ENCODE results near the gene ABCA10.
"Not testable (repeated sequence)": the region's sequence is repeated elsewhere in the genome, so short reads cannot be mapped to it uniquely, and the experiment has no call there.

The ABCA10 gene

GRCh38 chr17:69230939-69231338, 2.3 kb upstream of the ABCA10 start:
- no peak for DNase-seq (ENCODE audit: low read depth in 2 of 2)

GRCh38 chr17:69228018-69228417, 606 bp downstream of the ABCA10 start:
- no peak for DNase-seq (ENCODE audit: low read depth in 2 of 2)

GRCh38 chr17:69227541-69227940, 1.1 kb downstream of the ABCA10 start:
- DNase-seq (ENCODE audit: low read depth in 2 of 2), result no peak

- DNase-seq (ENCODE audit: low read depth in 2 of 2), result no peak
These were observed 4.8 kb downstream of the ABCA10 start for GRCh38 chr17:69223809-69224208.

DNA sequence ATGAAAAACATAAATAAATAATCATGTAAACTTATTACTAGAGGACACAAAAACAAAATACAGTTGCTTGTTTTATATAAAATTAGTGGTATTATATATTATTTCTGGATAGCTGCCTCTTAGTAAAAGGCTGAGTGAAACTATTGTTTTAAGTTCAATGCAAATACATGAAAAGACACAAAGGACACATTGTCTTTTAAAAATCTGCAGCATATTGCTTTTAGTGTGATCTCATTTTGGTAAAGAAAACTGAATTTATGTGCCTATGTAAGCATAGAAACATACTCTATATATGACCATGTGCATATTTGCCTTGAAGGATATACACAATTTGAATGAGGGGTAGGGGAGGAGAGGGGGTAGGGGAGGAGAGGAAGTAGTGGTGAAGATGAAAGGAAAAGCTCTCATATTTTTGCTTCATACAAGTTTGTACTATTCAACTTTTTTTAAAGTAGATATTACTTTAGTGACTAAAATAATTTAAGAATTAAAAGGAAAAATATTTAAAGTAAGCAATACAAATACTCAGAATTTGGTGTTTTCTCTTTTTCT, 5.8 kb downstream of the ABCA10 start:
- no peak for DNase-seq (ENCODE audit: low read depth in 2 of 2)

DNA sequence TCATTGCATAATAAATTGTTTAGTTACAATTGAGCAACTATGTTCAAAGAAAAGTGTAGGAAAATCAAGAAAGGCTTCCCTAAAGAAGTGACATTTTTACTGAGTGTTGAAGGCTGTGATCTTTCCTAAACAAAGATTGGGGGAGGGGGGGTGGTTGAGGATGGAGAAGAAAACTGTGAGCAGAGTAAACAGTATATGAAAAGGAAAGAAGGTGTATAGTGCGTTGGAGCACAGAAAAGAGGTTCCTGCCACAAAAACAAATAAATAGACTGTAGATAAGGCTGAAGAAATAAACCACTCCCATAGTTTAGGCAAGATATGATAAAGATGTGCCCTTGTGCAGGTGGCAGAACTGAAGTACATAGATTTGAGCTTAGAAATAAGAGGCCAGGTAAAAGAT, 8.5 kb downstream of the ABCA10 start:
- DNase-seq (ENCODE audit: low read depth in 2 of 2), result no peak

GRCh38 chr17:69218986-69219385, 9.6 kb downstream of the ABCA10 start:
- DNase-seq (ENCODE audit: low read depth in 2 of 2), result no peak

- no peak for DNase-seq (ENCODE audit: low read depth in 2 of 2)
These were observed 15.4 kb downstream of the ABCA10 start for GRCh38 chr17:69213059-69213813.

DNA sequence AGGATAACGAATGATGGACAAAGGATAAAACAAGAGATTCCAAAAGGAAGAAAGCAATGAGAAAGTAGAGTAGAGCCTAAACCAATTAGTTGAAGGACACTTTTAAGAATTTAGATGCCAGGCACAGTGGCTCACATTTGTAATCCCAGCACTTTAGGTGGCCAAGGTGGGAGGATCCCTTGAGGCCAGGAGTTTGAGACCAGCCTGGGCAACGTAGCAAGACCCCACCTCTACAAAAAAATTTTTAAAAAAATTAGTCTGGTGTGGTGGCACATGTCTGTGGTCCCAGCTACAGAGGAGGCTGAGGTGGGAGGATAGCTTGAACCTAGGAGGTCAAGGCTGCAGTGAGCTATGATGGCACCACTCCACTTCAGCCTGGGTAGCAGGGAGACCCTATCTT, 20.0 kb downstream of the ABCA10 start:
- DNase-seq (ENCODE audit: low read depth in 2 of 2), result no peak

GRCh38 chr17:69207151-69207550, 21.5 kb downstream of the ABCA10 start:
- DNase-seq (ENCODE audit: low read depth in 2 of 2), result no peak

- DNase-seq (ENCODE audit: low read depth in 2 of 2), result no peak
These were observed 30.4 kb downstream of the ABCA10 start for GRCh38 chr17:69198238-69198637.

DNA sequence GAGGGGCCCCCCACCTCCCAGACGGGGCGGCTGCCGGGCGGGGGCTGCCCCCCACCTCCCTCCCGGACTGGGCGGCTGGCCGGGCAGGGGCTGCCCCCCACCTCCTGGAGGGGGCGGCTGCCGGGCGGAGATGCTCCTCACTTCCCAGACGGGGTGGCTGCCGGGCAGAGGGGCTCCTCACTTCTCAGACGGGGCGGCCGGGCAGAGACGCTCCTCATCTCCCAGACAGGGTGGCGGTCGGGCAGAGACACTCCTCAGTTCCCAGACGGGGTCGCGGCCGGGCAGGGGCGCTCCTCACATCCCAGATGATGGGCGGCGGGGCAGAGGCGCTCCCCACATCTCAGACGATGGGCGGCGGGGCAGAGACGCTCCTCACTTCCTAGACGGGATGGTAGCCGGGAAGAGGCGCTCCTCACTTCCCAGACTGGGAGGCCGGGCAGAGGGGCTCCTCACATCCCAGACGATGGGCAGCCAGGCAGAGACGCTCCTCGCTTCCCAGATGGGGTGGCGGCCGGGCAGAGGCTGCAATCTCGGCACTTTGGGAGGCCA, 32.4 kb downstream of the ABCA10 start:
- not testable (repeated sequence) for DNase-seq (ENCODE audit: low read depth in 2 of 2)

- no peak for DNase-seq (ENCODE audit: low read depth in 2 of 2)
These were observed 35.9 kb downstream of the ABCA10 start for GRCh38 chr17:69192754-69193153.

GRCh38 chr17:69188796-69189195, 39.8 kb downstream of the ABCA10 start:
- DNase-seq (ENCODE audit: low read depth in 2 of 2), result no peak

- no peak for DNase-seq (ENCODE audit: low read depth in 2 of 2)
These were observed 40.6 kb downstream of the ABCA10 start for GRCh38 chr17:69188064-69188463.

DNA sequence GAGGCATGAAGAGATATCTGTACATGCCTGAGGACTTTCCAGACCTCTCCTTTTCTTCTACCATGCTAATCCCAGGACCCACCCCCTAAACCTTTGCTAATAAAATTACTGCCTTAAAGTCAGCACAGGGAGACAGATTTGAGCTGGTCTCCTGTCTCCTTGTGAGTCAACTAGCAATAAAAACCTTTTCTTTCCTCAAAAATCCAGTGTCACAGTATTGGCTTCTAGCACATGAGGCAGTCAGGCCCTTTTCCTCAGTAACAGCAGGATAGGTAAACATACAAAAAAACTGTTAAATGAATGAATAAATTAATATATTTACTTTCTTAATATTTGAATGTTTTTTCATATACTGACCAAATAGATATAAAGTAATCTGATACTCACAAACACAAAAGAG, 41.3 kb downstream of the ABCA10 start:
- no peak for DNase-seq (ENCODE audit: low read depth in 2 of 2)

GRCh38 chr17:69179227-69179952, 49.2 kb downstream of the ABCA10 start:
- DNase-seq (ENCODE audit: low read depth in 2 of 2), result no peak

GRCh38 chr17:69176457-69176795, 52.2 kb downstream of the ABCA10 start:
- DNase-seq (ENCODE audit: low read depth in 2 of 2), result no peak

DNA sequence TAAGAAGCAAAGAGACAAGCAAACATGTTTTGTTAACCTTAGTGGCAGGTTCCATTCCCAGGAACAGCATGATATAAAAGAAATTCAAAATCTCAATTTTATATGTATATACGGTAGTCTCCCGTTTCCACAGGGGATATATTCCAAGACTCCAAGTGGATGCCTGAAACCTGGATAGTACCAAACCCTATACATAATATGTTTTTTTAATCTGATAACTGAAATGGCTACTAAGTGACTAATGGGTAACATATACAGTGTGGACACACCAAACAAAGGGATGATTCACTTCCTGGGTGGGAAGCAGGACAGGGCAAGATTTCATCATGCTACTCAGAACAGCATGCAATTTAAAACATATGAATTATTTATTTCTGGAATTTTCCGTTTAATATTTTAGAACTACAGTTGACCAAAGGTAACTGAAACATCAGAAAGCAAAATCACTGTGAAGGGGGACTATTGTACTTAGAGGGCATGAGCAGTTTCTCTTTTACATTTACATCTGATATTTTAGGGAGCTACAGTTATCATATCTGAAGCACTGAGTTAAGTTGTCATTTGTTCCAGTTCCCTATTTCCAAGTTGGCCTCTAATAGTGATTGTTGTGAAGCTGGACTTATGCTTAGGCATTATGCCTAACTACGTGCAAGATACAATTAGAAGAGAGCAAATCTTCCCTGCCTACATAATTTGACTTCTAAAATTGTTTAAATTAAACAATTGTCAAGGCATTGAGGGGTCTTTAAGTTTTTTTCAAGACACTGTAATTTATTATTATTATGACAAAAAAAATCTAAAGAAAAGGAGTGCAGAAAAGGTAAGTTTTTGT, 52.8 kb downstream of the ABCA10 start:
- no peak for DNase-seq (ENCODE audit: low read depth in 2 of 2)

GRCh38 chr17:69175262-69175624, 53.4 kb downstream of the ABCA10 start:
- DNase-seq (ENCODE audit: low read depth in 2 of 2), result no peak

GRCh38 chr17:69173118-69173517, 55.5 kb downstream of the ABCA10 start:
- DNase-seq (ENCODE audit: low read depth in 2 of 2), result no peak

DNA sequence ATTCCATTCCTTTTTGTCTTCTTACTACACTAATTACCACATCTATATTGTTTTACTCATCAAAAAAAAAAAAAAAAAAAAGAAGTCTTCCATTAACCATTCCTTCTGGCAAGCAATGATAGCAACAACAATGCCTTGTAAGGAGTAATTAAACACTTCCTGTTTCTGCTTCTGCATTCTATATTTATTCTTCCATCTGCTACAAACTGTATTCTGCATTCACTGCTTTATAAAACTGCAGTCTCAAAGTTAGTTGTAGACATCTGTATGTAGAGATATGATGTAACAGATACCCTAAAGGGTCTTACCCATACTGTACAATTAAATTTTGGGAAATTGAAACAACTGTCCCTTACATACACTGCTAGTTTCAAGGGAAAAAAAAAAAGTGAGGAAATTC, 58.2 kb downstream of the ABCA10 start:
- no peak for DNase-seq (ENCODE audit: low read depth in 2 of 2)

Data from stimulated activated CD4-positive, alpha-beta T cell treated with anti-CD3 and anti-CD28 coated beads, Interleukin-4, amount 100 ng/mL, for 48 hours (primary cell).